Measurements from ENCODE around the gene PYM1. TPM values are rescaled to one million over a fixed set of nuclear protein-coding genes. Genes with fewer than 3 reads are reported as not detected.
A peak's percentile ranks its signal among the peaks of the same experiment; 100 is the strongest.

PYM1 gene
- total and polyA plus RNA-seq, 2 of the 13 experiments (the other 11 are each of a cell fraction or from before 2014, with no cell fraction given), result 44.0 to 51.8 TPM

- peak; percentile 67 for TF ChIP-seq KDM5B (CRISPR knock-in tag; IDR thresholded peaks at IDR 0.05; ENCODE audit: borderline replicate concordance)
- no peak for TF ChIP-seq POLR2AphosphoS5 (IDR thresholded peaks at IDR 0.05; ENCODE audit: low read depth, low read length)
- TF ChIP-seq MED1 (CRISPR knock-in tag; IDR thresholded peaks at IDR 0.05), result 0 out of 2 replicates have a peak, but pooled peaks have one; percentile 11
- TF ChIP-seq ZNF274 (CRISPR knock-in tag; IDR thresholded peaks at IDR 0.05), result peak; percentile 79; the same call in 1 of the 2 replicates
- no peak for TF ChIP-seq ATF7 (IDR thresholded peaks at IDR 0.05)
- TF ChIP-seq ATF7 (CRISPR knock-in tag; IDR thresholded peaks at IDR 0.05), result peak; percentile 55; the same call in 1 of the 2 replicates
- TF ChIP-seq ZNF383 (CRISPR knock-in tag; IDR thresholded peaks at IDR 0.05; ENCODE audit: borderline replicate concordance), result no peak
- no peak for TF ChIP-seq MEIS1 (CRISPR knock-in tag; IDR thresholded peaks at IDR 0.05; ENCODE audit: borderline replicate concordance)
- no peak for TF ChIP-seq IRF1 (CRISPR knock-in tag; IDR thresholded peaks at IDR 0.05; ENCODE audit: low read depth)
- TF ChIP-seq SALL2 (CRISPR knock-in tag; IDR thresholded peaks at IDR 0.05), result no peak
- TF ChIP-seq ZNF580 (CRISPR knock-in tag; IDR thresholded peaks at IDR 0.05; ENCODE audit: borderline replicate concordance, low read depth), result 0 out of 2 replicates have a peak, but pooled peaks have one; percentile 50
- TF ChIP-seq HMGXB3 (CRISPR knock-in tag; IDR thresholded peaks at IDR 0.05; ENCODE audit: borderline replicate concordance), result peak; percentile 69; the same call in 1 of the 2 replicates
- peak; percentile 68 for TF ChIP-seq ZNF883 (CRISPR knock-in tag; IDR thresholded peaks at IDR 0.05; ENCODE audit: not compliant biosample characterization)
- no peak for TF ChIP-seq ZBTB7B (CRISPR knock-in tag; IDR thresholded peaks at IDR 0.05)
- TF ChIP-seq PBX2 (CRISPR knock-in tag; IDR thresholded peaks at IDR 0.05), result no peak
- TF ChIP-seq KLF9 (CRISPR knock-in tag; IDR thresholded peaks at IDR 0.05; ENCODE audit: low read depth), result no peak
- TF ChIP-seq ZNF496 (CRISPR knock-in tag; IDR thresholded peaks at IDR 0.05; ENCODE audit: insufficient replicate concordance), result no peak
- no peak for TF ChIP-seq HDAC1 (CRISPR knock-in tag; IDR thresholded peaks at IDR 0.05)
- no peak for TF ChIP-seq SIX4 (CRISPR knock-in tag; IDR thresholded peaks at IDR 0.05)
- peak; percentile 37; the same call in 1 of the 2 replicates for TF ChIP-seq ZNF614 (CRISPR knock-in tag; IDR thresholded peaks at IDR 0.05; ENCODE audit: borderline replicate concordance)
- TF ChIP-seq ZNF574 (CRISPR knock-in tag; IDR thresholded peaks at IDR 0.05), result peak; percentile 48; the same call in 1 of the 2 replicates
These were observed 12.5 kb upstream of the PYM1 start (continued) for GRCh38 chr12:55940065-55940732.

All from HepG2 (cell line).